Brain microvascular endothelial cell (primary cell): ENCODE data around the gene WDR90.

Experiments used
- DNase-seq: peaks from one replicate; pipeline ENCODE4 v3.0.0-alpha.2; 2020
- H3K27ac ChIP-seq: fragments of 250-450 bp; sonication (Bioruptor Pico); 2 replicates; pipeline ENCODE4 v1.5.1; 2020; ENCODE audit warnings: mild to moderate bottlenecking, moderate library complexity
- H3K27me3 ChIP-seq: fragments of 250-450 bp; sonication (Bioruptor Pico); replicated peaks from 2 replicates; pipeline ENCODE4 v1.5.1; 2020; ENCODE audit warnings: mild to moderate bottlenecking
- H3K36me3 ChIP-seq: fragments of 250-450 bp; sonication (Bioruptor Pico); replicated peaks from 2 replicates; pipeline ENCODE4 v1.5.1; 2020; ENCODE audit warnings: mild to moderate bottlenecking
- H3K4me3 ChIP-seq: 2 replicates; pipeline ENCODE4 v1.5.1; 2011; ENCODE audit warnings: low read depth, mild to moderate bottlenecking, control low read depth, low read length, moderate library complexity
- in situ Hi-C: cut with HindIII; loops from 2 replicates; pipeline ENCODE4 v1.10.0; 2017; ENCODE audit warnings: low sequenced_read_pairs, low pct_ligation_motif_present
- TF ChIP-seq, protein P1 (sequence below): IDR thresholded peaks from 2 replicates; pipeline ENCODE4 v1.5.1; 2011; ENCODE audit warnings: low read depth, mild to moderate bottlenecking, moderate library complexity, low read length, control low read depth, inconsistent platforms; ENCODE audit errors: missing control alignments

WDR90 gene

GRCh38 chr16:609316-609715 is 39.8 kb upstream of the WDR90 start:
- TF ChIP-seq, protein P1, sequence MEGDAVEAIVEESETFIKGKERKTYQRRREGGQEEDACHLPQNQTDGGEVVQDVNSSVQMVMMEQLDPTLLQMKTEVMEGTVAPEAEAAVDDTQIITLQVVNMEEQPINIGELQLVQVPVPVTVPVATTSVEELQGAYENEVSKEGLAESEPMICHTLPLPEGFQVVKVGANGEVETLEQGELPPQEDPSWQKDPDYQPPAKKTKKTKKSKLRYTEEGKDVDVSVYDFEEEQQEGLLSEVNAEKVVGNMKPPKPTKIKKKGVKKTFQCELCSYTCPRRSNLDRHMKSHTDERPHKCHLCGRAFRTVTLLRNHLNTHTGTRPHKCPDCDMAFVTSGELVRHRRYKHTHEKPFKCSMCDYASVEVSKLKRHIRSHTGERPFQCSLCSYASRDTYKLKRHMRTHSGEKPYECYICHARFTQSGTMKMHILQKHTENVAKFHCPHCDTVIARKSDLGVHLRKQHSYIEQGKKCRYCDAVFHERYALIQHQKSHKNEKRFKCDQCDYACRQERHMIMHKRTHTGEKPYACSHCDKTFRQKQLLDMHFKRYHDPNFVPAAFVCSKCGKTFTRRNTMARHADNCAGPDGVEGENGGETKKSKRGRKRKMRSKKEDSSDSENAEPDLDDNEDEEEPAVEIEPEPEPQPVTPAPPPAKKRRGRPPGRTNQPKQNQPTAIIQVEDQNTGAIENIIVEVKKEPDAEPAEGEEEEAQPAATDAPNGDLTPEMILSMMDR: no peak
- H3K4me3 ChIP-seq: no peak overlapping the region
- H3K27ac ChIP-seq: no peak overlapping the region
- no peaks in the 10 kb centered on the region for H3K27me3 ChIP-seq
- H3K36me3 ChIP-seq: no peaks in the 10 kb centered on the region
- in situ Hi-C loops: no loop called here
- DNase-seq: no peak

GRCh38 chr16:609984-610383 is 39.2 kb upstream of the WDR90 start:
- in situ Hi-C loops: no loop called here
- no peak for DNase-seq
- TF ChIP-seq, protein P1: no peak
- no peaks in the 10 kb centered on the region for H3K27me3 ChIP-seq
- H3K27ac ChIP-seq: no peak overlapping the region
- H3K36me3 ChIP-seq: no peaks in the 10 kb centered on the region
- no peak overlapping the region for H3K4me3 ChIP-seq

DNA sequence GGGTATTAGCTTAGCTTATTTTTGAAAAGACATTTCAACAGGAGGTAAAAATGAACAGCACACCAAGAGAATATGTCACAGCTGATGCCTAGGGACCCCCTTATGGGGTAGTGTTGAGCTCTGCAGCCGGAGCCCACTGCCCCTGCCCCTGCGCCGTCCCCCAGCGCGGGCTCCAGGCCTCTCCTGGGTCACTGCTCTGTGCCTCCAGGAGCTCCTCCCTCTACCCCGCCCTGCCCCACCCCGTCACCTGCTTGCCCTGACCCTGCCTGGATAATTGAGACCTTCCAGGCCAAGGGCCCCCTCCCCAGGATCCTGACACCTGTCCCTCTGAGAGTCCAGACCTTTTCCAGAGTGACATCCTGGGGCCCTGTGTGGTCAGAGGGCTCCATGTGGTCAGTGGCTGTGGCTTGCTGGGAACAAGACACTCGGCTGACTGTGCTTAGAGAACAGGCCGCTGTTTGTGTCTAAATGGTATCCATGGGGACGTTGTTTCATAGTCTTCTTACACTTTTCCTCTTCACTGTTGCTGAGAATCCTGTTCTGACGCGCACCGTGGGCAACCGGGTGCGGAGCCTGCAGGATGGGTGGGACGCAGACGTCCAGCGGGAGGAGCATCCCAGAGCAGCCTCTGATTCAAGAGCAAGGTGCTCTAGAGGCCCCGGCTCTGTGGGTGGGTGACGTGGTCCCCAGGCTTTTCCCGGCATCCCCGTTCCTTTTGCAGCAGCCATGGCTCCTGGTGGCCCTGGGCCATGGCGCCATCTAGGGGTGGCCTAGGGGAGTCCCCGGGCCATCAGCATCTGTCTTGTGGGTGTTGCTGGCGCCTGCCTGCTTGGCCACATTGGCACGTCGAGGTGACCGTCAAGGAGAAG is 38.4 kb upstream of the WDR90 start:
- TF ChIP-seq, protein P1: peak; percentile 72
- Histone ChIP-seq H3K27me3 (no peaks in the 10 kb centered on the region), H3K4me3 (no peak overlapping the region), H3K27ac (no peak overlapping the region), H3K36me3 (no peaks in the 10 kb centered on the region)
- DNase-seq: no peak
- in situ Hi-C loops: no loop called here

DNA sequence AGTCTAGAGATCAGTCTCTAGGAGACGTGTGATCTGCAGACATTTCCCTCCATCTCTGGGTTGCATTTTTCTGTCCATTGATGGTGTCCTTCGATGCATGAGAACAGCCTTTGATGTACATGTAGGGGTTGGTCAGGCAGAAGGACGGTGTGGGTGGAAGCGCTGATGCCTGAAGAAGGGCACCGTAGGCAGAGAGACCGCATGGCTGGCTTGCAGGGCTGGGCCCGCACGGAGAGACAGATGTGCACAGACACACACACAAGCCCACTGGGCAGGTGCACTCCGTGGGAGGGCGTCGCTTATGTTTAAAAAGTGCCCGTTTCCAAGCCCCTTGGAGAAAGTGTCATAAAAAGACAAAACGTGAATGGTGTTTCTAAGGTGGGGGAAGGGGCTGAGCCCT is 34.0 kb upstream of the WDR90 start:
- H3K4me3 ChIP-seq: no peak overlapping the region
- TF ChIP-seq, protein P1: no peak
- in situ Hi-C loops: no loop called here
- no peak for DNase-seq
- H3K27me3 ChIP-seq: no peaks in the 10 kb centered on the region
- no peaks in the 10 kb centered on the region for H3K36me3 ChIP-seq
- H3K27ac ChIP-seq: no peak overlapping the region

DNA sequence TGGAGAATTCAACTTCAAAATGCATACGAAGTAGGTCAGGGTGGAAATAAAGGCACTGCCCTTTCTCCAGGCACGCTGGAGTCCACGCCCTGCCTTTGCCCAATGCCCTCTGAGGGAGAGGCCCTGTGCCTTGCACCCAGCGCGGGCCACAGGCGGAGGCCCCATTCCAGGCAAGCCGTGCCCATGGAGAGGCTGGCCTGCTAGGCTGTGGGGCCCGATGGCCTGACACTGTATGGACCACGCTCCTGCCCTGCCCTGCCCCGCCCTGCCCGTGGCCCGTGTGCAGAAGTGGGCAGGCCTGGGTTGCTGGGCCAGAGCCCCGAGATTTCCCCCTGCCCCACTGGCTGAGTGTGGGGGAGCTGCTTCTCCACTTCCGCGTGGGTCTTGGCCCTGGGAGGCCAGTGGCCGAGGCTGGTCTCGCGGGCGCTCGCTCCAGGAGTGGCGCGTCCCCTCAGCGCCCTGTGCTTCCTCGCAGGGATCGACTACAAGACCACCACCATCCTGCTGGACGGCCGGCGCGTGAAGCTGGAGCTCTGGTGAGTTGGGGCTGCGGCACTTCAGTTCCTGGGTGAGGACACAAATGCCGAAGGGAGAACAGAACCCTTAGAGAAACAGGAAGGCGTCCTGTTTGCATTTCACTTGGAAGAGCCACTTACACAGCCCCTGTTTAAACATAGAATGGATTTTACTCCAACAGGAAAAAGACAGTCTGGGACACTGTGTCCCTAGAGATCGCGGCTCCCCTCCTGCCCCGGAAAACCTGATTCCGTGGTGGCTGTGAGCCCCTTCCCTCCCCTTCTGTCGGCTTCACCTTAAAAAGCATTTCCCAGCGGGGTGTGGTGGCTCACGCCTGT is 32.2 kb upstream of the WDR90 start:
- in situ Hi-C loops: no loop called here
- TF ChIP-seq, protein P1: no peak
- H3K36me3 ChIP-seq: no peaks in the 10 kb centered on the region
- no peak overlapping the region for H3K27ac ChIP-seq
- H3K4me3 ChIP-seq: no peak overlapping the region
- no peak for DNase-seq
- H3K27me3 ChIP-seq: no peaks in the 10 kb centered on the region
